ENCODE data around the gene SH3RF1. TPM values are rescaled to one million over a fixed set of nuclear protein-coding genes. Genes with fewer than 3 reads are reported as not detected.

Gene SH3RF1
- total RNA-seq, 1 donor from 2014 or later: 21.6 TPM

DNA sequence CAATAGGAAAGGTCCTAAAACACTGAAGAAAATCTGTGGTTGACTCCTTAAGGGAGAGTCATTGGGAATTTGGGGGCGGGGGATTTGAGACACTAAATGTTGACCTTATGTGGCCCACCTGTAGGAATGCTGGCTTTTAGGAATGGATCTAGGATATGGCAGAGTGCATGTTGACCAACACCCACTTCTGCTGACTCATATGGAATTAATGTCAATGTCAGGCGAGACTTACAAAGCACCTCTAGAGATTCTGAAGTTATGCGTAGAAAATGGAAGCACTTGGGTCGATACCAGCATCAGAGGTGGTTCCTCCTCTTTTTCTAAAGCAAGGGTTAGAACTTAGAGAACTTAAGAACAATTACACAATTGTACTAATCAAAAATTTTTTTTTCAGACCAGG is 160.1 kb downstream of the SH3RF1 start:
- H3K27me3 Mint-ChIP-seq: no peaks in the 10 kb centered on the region
- H3K27ac Mint-ChIP-seq: no peak overlapping the region
- H3K4me1 Mint-ChIP-seq (ENCODE audit: unreplicated experiment): peaks cover 7% of the 10 kb centered on the region
- H3K9me3 Mint-ChIP-seq: no peaks in the 10 kb centered on the region
- no peak for DNase-seq (ENCODE audit: extremely low spot score, unreplicated experiment)
- no peak for TF ChIP-seq CTCF (conservative IDR thresholded peaks at IDR 0.05)
- peaks cover 47% of the 10 kb centered on the region for H3K36me3 Mint-ChIP-seq
- no peak overlapping the region for H3K4me3 Mint-ChIP-seq

- no peak overlapping the region for H3K27ac Mint-ChIP-seq
- peaks cover 44% of the 10 kb centered on the region for H3K36me3 Mint-ChIP-seq
- H3K9me3 Mint-ChIP-seq: no peaks in the 10 kb centered on the region
- no peak for TF ChIP-seq CTCF (conservative IDR thresholded peaks at IDR 0.05)
- H3K4me3 Mint-ChIP-seq: no peak overlapping the region
- peaks cover 9% of the 10 kb centered on the region for H3K4me1 Mint-ChIP-seq (ENCODE audit: unreplicated experiment)
- no peaks in the 10 kb centered on the region for H3K27me3 Mint-ChIP-seq
- no peak for DNase-seq (ENCODE audit: extremely low spot score, unreplicated experiment)
Measured at GRCh38 chr4:169109035-169109675, 161.6 kb downstream of the SH3RF1 start.

GRCh38 chr4:169108303-169108702 is 162.5 kb downstream of the SH3RF1 start:
- no peaks in the 10 kb centered on the region for H3K27me3 Mint-ChIP-seq
- H3K36me3 Mint-ChIP-seq: peaks cover 42% of the 10 kb centered on the region
- no peaks in the 10 kb centered on the region for H3K9me3 Mint-ChIP-seq
- H3K27ac Mint-ChIP-seq: no peak overlapping the region
- no peak for DNase-seq (ENCODE audit: extremely low spot score, unreplicated experiment)
- TF ChIP-seq CTCF (conservative IDR thresholded peaks at IDR 0.05): no peak
- H3K4me1 Mint-ChIP-seq (ENCODE audit: unreplicated experiment): peaks cover 13% of the 10 kb centered on the region
- no peak overlapping the region for H3K4me3 Mint-ChIP-seq

DNA sequence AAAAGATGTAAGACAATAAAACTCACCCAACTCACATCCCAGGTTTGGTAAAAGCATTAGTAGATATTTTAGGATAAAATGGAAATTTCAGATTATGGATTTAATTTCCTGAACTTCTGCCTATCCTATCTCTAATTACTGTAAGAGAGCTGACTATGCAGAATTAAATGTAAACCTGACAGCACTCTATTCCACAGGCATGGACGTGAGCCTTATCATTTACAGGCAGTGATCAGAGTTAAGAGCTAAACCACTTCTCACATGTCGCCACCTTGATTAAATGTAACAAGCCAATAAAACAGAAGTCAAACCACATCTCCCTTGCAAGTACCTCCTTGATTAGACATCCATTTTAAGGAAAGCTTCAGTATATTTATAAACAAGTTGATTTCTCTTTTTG is 163.2 kb downstream of the SH3RF1 start:
- Mint-ChIP-seq H3K4me3 (no peak overlapping the region), H3K9me3 (no peaks in the 10 kb centered on the region), H3K4me1 (ENCODE audit: unreplicated experiment) (peaks cover 13% of the 10 kb centered on the region), H3K36me3 (peaks cover 39% of the 10 kb centered on the region), H3K27ac (no peak overlapping the region), H3K27me3 (no peaks in the 10 kb centered on the region)
- DNase-seq (ENCODE audit: extremely low spot score, unreplicated experiment): no peak
- no peak for TF ChIP-seq CTCF (conservative IDR thresholded peaks at IDR 0.05)

DNA sequence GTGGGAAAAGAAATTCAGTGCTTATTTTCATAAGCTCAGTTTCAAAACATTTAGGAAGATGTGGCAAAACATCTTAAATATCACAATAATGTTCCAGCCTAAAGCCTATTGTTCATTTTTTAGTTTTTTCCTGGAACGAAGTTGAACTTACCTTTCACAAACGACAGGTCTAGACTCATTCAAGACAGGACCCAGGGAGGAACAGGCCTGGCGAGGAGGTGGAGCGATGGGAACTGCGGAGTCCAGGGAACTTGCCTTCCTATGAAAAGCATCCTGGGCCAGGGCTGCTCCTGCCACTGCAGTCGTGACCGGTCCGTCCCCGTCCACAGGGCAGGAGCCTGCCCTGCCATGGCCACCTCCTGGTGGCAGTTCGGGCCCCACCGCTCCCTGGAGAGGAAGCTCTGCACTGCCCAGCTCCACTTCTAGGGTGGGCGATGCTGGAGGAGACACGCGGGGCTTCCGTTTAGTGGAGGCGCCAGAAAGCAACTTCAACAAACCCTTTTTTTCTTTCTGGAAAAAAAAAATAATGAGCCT is 164.0 kb downstream of the SH3RF1 start:
- H3K27me3 Mint-ChIP-seq: no peaks in the 10 kb centered on the region
- H3K27ac Mint-ChIP-seq: no peak overlapping the region
- H3K4me1 Mint-ChIP-seq (ENCODE audit: unreplicated experiment): peaks cover 16% of the 10 kb centered on the region
- no peak for TF ChIP-seq CTCF (conservative IDR thresholded peaks at IDR 0.05)
- peaks cover 40% of the 10 kb centered on the region for H3K36me3 Mint-ChIP-seq
- H3K9me3 Mint-ChIP-seq: no peaks in the 10 kb centered on the region
- H3K4me3 Mint-ChIP-seq: no peak overlapping the region
- no peak for DNase-seq (ENCODE audit: extremely low spot score, unreplicated experiment)

All from type B pancreatic cell (in vitro differentiated cells).